NCI-H1694 treated with DMSO at 0.1 percent for 48 hours (cell line): Measurements from ENCODE around the gene ABCD1.

Experiments
- DNase-seq: peaks from one replicate; lab custom pipeline; 2025; lab: John Stamatoyannopoulos, UW

Gene ABCD1

DNA sequence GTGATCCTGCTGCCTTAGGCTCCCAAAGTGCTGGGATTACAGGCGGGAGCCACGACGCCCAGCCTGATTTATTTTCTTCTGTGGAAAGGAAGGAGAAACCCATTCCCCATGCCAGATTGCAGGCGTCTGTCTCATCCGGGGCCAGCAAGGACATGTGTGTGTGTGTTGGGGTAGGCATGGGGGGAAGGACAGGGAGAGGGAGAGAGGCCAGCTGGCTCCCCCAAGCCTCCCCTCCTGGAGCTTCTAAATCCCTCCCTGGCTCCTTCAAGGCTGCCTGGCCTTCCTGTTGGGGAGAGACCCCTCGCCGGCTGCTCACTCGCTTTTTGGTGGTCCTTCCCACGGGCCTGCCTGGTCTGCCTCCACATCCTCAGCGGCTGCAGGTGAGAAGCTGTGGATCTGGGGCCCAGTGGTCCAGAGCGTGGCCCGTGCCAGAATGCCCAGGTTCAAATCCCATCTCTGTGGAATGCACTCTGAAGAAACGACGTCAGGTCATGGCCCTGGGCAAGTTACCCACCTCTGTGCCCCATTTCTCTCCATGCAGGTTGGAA lies 38.0 kb downstream of the ABCD1 start:
- no peak for DNase-seq

GRCh38 chrX:153763298-153763932 lies 38.8 kb downstream of the ABCD1 start:
- no peak for DNase-seq

GRCh38 chrX:153763989-153764755 lies 39.5 kb downstream of the ABCD1 start, which contains the start of gene PLXNB3:
TSS of gene PLXNB3 (plus strand) at chrX:153764249. CDS start at chrX:153765536, 1,287 bp downstream.
- DNase-seq = peak; percentile 56

DNA sequence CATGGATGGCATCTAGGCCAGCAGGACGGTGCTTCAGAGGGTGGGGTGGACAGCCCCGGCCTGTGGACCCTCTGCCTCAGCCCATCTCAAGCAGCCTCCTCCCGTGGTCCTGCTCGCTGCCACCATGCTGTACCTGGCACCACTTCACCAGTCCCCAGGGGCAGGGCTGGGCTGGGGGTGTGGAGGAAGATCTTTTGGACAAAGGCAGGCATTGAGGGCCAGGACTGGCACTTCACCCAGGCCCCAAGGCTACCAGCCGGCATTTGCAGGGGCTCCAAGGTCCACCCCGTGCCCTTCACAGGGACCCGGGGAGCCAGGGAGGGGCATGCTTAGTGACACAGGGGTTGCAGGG lies 40.1 kb downstream of the ABCD1 start:
- no peak for DNase-seq

DNA sequence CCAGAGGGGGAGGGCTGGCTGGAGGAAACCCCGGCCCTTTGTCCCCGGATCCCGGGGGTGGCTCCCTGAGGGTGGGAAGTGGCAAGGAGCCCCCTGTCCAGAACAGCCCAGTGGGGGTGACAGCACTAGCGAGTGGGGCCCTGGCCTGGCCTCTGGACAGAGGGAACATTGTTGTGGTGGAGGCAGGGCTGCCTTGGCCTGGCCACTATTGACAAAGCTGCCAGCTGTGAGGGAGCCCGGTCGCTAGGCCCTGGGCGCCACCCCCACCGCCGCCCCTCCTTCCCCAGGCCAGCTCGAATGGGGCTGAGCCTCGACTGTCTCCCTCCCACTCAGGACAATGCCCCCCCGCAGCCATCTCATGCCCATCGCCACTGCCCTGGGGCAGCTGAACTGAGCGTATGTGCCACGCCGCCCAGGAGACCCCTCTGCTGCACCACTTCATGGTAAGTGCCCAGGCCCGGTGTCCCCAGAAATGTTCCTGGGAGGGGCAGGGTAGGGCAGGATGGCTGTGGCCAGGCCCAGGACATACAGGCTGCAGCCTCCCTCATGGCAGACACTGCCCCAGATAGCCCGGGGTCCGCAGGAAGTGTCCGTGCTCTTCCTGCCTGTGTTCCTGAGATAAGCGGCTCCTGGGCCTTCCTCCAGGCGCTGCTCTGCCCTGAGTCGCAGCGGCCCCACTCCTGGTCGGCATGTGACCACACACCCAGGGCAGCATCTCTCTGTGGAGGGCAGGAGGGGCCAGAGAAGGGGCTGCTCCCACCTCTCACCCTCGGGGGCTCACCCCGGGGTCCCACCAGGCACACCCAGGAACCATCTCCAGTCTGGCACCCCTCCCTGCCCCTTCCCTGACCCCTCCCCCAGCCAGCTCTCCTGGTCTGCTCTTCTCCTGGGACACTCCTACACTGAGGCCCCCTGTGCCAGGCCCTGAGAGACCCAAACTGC lies 40.8 kb downstream of the ABCD1 start:
- no peak for DNase-seq

DNA sequence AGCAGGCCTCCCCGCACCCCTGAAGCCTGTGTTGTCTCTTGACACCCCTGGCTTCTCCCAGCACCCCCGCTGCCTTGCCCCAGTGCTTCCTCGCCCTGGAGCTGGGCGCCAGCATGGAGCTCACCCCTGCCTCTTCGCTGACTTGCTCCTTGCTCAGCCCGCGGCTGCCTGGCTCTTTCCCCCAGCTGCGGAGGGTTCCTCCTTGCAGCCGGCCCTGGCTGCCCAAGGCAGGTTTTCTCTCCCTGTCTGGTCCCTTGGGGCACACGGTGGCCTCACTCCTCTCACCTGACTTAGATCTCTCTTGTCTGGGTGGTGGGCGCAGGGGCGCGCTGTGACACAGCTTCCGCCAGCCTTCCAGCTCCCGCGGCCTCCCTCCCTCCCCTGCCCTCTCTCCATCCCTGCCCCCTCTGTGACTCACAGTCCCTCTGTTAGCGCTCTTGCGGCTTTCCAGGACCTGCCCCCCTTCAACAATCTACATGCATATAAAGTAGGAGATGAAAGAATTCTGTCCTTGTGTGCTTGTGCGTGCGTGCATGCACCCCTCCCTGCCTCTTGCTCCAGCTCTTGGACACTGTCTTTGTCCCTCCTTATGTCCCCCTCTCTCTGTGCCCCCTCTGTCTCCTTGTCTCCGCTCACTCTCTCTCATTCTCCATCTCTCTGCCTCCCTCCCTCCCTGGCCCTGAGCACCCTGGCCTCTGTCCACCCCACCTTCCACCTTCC lies 41.6 kb downstream of the ABCD1 start:
- DNase-seq = no peak

DNA sequence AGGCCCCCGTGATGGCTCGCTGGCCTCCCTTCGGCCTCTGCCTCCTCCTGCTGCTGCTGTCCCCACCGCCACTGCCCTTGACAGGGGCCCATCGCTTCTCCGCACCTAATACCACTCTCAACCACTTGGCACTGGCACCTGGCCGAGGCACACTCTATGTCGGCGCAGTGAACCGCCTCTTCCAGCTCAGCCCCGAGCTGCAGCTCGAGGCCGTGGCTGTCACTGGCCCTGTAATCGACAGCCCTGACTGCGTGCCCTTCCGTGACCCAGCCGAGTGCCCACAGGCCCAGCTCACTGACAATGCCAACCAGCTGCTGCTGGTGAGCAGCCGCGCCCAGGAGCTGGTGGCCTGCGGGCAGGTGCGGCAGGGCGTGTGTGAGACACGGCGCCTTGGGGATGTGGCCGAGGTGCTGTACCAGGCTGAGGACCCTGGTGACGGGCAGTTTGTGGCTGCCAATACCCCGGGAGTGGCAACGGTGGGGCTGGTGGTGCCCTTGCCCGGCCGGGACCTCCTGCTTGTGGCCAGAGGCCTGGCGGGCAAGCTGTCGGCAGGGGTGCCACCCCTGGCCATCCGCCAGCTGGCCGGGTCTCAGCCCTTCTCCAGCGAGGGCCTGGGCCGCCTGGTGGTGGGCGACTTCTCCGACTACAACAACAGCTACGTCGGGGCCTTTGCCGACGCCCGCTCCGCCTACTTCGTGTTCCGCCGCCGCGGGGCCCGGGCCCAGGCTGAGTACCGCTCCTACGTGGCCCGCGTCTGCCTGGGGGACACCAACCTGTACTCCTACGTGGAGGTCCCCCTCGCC lies 42.4 kb downstream of the ABCD1 start:
- no peak for DNase-seq

DNA sequence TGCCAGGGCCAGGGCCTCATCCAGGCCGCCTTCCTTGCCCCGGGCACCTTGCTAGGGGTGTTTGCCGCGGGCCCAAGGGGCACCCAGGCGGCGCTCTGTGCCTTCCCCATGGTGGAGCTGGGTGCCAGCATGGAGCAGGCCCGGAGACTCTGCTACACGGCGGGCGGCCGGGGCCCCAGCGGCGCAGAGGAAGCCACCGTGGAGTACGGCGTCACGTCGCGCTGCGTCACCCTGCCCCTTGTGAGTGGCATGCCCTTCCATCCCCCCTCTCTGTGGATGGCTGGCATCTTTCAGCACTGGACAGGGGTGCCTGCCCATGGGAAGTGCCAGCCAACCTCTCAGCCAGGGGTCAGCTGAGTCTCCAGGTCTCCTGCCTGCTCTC lies 43.0 kb downstream of the ABCD1 start:
- no peak for DNase-seq

DNA sequence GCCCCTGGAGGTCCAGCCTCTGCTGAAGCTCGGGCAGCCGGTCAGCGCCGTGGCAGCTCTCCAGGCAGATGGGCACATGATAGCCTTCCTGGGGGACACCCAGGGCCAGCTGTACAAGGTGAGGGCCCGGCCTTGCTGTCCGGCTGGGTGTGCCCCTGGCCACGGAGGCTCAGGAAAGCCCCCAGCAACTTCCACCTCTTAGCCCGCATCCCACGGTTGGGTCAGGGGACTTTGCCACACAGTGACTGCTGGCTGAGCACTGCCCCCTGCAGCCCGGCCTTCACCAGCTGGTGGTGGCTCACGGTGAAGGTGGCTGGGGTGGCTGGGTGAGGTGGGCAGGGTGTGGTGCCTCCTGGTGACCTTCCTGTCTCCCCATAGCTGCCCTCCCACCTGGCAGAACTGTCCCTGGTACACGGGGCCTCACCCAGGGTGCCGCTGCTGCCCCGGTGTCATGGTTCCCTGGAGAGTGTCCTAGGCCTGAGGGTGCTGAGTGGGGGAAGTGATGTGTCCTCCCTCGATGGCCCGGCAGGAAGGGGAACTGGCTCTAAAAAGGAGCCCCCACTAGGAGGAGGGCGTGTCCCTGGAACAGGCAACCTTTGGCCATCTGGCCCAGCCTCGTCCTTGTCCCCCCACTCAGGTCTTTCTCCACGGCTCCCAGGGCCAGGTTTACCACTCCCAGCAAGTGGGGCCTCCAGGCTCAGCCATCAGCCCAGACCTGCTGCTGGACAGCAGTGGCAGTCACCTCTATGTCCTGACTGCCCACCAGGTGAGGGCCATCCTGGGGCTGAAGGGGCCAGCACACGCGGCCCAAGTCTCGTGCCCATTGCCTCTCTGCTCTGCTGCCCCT lies 43.9 kb downstream of the ABCD1 start:
- no peak for DNase-seq

DNA sequence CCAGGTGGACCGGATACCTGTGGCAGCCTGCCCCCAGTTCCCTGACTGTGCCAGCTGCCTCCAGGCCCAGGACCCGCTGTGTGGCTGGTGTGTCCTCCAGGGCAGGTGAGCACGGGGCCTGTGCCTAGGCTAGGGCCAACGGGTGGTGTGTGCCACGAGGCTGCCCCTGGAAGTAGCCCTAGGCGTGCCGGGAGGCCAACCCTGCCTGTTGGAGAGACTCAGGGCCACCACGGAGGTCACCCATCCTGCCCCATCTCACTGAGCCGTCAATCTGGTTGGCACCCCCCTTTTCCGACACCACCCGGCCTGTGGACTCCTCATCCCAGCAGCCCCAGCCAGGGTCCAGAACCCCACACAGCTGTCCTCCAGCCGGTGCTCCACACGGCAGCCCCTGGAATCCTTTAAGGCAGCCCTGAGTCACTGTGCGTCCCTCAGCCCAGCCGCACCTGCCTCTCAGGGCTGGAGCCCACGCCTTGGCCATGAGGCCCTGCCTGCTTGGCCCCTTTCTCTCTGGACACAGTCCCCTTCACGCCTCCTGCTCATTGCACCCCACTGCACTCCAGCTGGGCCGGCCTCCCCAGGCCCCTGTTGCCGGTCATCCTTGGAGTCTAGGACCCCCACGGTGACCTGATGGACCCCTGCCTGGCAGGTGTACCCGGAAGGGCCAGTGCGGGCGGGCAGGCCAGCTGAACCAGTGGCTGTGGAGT lies 44.7 kb downstream of the ABCD1 start:
- DNase-seq = no peak

DNA sequence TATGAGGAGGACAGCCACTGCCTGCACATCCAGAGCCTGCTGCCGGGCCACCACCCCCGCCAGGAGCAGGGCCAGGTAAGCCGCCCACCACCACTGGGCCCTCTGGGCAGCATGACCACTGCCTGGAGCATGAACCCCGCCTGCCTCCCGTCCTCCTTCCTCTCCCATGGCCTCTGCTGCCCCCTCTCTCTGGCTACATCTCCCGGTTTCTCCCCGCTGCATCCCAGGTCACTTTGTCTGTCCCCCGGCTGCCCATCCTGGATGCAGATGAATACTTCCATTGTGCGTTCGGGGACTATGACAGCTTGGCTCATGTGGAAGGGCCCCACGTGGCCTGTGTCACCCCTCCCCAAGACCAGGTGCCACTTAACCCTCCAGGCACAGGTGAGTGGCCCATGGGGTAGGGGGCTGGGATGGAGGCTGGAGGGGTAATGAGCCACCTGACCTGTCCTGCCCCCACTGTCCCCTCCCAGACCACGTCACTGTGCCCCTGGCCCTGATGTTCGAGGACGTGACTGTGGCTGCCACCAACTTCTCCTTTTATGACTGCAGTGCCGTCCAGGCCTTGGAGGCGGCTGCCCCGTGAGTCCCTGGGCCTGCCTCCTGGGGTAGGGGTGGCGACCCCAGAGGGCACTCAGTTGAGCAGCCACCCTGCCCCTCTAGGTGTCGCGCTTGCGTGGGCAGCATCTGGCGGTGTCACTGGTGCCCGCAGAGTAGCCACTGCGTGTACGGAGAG lies 45.4 kb downstream of the ABCD1 start:
- no peak for DNase-seq

GRCh38 chrX:153770601-153771414 lies 46.2 kb downstream of the ABCD1 start:
- DNase-seq = no peak

DNA sequence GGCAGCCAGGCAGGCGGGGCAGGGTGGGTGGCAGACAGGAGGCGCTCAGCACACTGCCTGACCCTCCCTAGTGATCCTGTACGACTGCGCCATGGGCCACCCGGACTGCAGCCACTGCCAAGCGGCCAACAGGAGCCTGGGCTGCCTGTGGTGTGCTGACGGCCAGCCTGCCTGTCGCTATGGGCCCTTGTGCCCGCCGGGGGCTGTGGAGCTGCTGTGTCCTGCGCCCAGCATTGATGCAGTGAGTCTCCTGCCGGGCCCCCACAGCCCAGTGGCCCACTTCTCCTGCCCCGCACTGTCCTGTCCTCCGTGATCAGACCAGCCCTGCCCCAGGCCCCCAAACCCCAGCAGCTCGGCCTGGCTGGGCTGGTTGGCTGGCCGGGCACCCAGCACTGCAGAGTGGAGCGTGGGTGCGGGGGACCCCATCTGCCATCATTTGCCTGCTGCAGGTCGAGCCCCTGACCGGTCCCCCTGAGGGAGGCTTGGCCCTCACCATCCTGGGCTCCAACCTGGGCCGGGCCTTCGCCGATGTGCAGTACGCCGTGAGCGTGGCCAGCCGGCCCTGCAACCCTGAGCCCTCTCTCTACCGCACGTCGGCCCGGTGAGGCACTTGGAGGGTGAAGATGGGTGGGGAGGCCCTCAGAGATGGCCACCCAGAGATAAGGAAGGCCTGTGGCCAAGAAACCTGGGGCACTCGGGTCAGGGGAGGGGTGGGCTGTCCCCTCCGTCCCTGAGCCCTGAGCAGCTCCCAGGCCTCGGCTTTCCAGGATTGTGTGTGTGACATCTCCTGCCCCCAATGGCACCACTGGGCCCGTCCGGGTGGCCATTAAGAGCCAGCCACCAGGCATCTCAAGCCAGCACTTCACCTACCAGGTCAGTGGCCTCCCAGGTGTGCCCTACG lies 47.0 kb downstream of the ABCD1 start:
- no peak for DNase-seq

DNA sequence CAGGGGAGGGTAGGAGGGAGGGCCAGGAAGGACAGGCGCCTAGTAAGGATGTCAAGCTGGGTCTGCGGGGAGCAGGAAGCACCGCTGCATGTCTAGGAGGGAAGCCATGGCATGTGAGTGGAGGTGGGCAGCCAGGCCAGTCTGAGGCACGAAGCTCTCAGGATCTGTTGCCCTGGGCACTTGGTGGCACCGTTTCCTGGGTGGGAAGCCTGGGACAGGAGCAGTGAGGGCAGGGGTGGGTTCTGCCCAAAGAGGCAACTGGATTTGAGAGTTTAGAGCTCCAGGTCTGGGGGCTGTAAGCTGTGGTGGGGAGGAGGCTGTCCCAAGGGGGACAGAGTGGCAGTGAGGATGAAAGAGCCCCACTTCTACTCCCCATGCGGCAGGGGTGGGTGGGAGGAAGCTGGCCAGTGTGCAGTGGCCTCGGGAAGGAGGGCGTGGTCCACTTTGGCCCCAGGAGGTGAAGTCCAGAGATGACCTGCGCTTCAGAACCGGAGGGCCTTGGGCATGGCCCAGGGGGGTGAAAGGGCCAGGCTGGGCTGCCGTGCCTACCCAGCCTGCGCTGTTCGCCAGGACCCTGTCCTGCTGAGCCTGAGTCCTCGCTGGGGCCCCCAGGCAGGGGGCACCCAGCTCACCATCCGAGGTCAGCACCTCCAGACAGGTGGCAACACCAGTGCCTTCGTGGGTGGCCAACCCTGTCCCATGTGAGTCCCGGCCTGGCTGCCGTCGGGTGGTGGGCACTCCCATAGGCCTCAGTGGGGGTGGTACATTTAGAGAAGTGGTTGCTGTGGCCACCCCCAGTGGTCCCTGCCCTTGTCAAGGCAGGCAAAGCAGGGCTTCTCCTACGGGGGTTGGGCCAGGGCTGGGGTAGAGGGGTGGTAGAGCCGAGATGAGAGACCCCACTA lies 47.9 kb downstream of the ABCD1 start:
- DNase-seq = no peak

DNA sequence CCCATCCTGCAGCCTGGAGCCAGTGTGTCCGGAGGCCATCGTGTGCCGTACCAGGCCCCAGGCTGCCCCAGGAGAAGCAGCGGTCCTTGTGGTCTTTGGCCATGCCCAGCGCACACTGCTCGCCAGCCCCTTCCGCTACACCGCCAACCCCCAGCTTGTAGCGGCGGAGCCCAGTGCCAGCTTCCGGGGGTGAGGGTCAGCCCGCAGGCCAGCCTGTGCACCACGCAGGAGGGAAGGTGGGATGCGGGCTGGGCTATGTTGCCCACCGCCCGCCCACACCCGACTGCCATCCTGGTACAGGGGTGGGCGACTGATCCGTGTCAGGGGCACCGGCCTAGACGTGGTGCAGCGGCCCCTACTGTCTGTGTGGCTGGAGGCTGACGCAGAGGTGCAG lies 48.6 kb downstream of the ABCD1 start:
- no peak for DNase-seq
